Fibroblast of mammary gland (primary cell): ENCODE results near the gene TUSC2.

ENCODE experiments used
- DNase-seq: peaks from one replicate; pipeline ENCODE4 v3.0.0-alpha.2; 2010; ENCODE audit warnings: low read depth
- H3K4me3 ChIP-seq: 2 replicates; pipeline ENCODE4 v1.5.1; 2011; ENCODE audit warnings: low read depth, mild to moderate bottlenecking, low read length, moderate library complexity; ENCODE audit not compliant: control insufficient read depth
- TF ChIP-seq, protein P1 (sequence below): conservative IDR thresholded peaks from 2 replicates; pipeline ENCODE4 v1.5.1; 2011; ENCODE audit warnings: low read depth, low read length, inconsistent platforms; ENCODE audit not compliant: control insufficient read depth, insufficient read depth

The TUSC2 gene

DNA sequence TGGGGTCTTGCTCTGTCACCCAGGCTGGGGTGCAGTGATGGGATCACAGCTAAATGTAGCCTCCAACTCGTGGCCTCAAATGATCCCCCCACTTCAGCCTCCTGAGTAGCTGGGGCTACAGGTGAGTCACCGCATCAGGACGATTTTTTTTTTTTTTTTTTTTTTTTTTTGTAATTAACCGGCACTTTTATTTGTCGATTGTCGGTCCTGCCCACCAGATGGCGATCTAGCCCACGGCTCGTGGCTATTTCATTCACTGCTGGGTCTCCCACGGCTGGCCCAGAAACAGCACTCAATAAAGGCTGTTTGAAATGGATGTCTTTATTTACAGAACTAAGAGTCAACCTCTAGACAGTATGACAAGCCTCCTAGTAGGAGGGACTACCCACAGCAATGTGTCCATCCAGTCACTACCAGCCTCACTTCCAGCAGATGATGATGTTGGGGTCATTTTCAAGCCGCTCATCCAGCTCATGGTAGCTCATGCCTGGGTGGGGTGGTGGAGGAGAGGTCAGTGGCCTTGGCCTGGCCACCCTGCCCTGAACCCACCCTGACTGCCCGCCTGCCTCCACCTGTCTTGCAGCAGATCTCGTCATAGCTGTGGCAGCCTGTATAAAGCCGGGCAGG, 19.3 kb upstream of the TUSC2 start:
- H3K4me3 ChIP-seq: no peak overlapping the region
- DNase-seq: peak; percentile 75
- TF ChIP-seq, protein P1, sequence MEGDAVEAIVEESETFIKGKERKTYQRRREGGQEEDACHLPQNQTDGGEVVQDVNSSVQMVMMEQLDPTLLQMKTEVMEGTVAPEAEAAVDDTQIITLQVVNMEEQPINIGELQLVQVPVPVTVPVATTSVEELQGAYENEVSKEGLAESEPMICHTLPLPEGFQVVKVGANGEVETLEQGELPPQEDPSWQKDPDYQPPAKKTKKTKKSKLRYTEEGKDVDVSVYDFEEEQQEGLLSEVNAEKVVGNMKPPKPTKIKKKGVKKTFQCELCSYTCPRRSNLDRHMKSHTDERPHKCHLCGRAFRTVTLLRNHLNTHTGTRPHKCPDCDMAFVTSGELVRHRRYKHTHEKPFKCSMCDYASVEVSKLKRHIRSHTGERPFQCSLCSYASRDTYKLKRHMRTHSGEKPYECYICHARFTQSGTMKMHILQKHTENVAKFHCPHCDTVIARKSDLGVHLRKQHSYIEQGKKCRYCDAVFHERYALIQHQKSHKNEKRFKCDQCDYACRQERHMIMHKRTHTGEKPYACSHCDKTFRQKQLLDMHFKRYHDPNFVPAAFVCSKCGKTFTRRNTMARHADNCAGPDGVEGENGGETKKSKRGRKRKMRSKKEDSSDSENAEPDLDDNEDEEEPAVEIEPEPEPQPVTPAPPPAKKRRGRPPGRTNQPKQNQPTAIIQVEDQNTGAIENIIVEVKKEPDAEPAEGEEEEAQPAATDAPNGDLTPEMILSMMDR: peak; percentile 58

- TF ChIP-seq, protein P1: no peak
- H3K4me3 ChIP-seq: peak within 1 kb of the TSS; percentile 42
- DNase-seq: peak; percentile 59
Measured at GRCh38 chr3:50345586-50346234, 17.7 kb upstream of the TUSC2 start, which contains the start of gene ZMYND10. TSS of gene ZMYND10 (minus strand) at chr3:50345732. CDS start at chr3:50345579, 153 bp downstream.

GRCh38 chr3:50345008-50345407, 17.0 kb upstream of the TUSC2 start:
- TF ChIP-seq, protein P1: no peak
- DNase-seq: no peak
- H3K4me3 ChIP-seq: peak overlapping the region; percentile 42

- TF ChIP-seq, protein P1: no peak
- no peak for DNase-seq
- H3K4me3 ChIP-seq: no peak overlapping the region
Measured at GRCh38 chr3:50342813-50343633, 15.0 kb upstream of the TUSC2 start.

DNA sequence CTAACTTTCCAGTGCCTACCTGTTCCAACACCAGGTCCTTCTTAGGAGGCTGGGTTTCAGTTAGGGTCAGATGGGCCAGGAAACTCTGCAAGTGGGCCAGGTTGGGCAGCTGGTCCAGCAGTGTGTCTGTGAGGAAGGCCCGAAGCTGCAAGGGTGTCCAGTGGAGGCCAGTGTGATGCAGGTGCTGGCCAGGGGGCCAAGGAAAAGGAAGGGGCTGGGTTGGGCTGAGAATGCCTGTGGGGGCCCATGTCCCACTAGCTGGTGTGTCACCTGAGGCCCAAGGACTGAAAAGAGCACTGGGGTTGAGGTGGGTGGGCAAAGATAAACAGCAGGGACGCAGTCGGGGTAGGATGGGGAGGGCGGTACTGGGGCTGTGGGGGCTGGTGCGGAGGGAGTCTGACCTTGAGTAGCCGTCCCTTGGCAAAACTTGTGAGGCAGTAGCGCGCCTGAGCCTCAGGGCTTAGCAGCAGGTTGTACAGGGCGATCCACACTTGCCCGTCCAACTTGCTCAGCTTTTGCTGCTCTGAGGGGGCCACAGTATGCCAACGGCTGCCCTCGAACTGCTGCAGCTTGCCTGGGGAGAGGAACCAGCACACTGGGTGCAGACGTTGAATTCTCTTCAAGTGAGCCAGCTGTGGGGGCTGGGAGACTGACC, 14.1 kb upstream of the TUSC2 start:
- peak overlapping the region; percentile 79 for H3K4me3 ChIP-seq
- TF ChIP-seq, protein P1: no peak
- DNase-seq: no peak

DNA sequence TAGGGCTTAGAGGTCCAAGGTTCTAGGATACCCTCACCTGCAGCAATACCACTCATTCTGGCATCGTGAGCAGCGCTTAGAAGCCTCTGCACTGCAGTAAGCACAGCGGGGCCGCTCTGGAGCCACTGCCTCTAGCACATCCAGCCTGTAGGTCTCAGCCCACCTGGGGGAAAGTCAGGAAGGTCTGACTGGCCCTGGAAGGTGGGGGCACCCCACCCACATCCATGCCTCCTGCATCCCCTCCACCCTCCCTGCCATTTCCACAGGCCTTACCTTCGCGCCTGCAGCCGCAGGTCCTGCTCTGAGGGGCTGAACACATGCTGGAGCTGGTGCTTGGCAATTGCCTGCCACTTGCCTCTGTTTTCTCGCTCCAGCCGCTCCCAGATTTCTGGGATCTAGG, 13.5 kb upstream of the TUSC2 start:
- TF ChIP-seq, protein P1: no peak
- DNase-seq: no peak
- peak overlapping the region; percentile 79 for H3K4me3 ChIP-seq
